ENCODE results near the gene IFITM10.
"Not testable (repeated sequence)": the region's sequence is repeated elsewhere in the genome, so short reads cannot be mapped to it uniquely, and the experiment has no call there.

Gene IFITM10

GRCh38 chr11:1691026-1691877 is 59.1 kb downstream of the IFITM10 start:
- DNase-seq = no peak

- no peak for DNase-seq
These were observed 60.0 kb downstream of the IFITM10 start for GRCh38 chr11:1690167-1691025.

DNA sequence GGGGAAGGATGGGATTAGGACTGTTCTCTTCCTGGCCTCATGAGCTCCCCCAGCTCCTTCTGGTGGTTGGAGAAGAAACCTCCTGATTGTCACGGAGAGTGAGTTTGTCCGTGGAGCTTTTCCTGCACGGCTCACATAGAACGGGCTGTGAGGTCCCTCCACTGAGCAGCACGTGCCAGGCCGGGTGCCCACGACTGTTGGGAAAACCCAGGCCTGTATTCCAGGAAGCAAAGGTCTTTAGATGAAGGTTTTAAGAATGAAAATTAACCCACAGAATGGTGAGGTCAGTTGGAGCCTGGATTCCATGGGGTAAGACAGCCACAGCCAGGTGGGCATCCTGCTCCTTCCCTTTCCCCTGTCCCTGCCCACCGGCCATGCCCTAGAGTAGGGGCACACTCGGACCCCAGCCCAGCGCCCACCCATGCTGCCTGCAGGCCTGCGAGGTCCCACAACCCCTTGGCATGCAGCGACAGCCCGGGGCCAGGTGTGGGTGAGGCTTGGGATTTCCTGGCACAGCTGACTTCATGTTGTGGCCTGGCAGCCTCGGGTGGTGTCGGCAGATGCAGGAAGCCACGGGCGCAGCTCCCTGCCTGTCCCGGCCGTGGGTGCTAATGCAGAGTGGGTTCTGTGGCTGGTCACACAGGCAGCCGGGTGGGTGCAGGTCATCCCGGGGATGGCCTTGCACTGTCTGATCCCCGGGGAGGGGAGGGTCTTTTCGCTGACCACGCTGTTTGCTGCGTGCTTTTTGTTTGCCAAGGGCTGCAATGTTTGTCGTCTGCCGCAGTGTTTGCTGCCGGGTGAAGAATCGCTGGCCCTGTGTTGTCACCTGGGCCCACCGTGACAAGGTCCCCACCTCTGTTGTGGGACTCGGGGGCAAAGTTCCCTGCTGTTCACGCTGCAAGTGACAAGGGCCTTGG is 60.9 kb downstream of the IFITM10 start:
- DNase-seq = not testable (repeated sequence)

- not testable (repeated sequence) for DNase-seq
These were observed 62.0 kb downstream of the IFITM10 start for GRCh38 chr11:1688336-1688947.

- not testable (repeated sequence) for DNase-seq
These were observed 64.2 kb downstream of the IFITM10 start for GRCh38 chr11:1686220-1686619.

DNA sequence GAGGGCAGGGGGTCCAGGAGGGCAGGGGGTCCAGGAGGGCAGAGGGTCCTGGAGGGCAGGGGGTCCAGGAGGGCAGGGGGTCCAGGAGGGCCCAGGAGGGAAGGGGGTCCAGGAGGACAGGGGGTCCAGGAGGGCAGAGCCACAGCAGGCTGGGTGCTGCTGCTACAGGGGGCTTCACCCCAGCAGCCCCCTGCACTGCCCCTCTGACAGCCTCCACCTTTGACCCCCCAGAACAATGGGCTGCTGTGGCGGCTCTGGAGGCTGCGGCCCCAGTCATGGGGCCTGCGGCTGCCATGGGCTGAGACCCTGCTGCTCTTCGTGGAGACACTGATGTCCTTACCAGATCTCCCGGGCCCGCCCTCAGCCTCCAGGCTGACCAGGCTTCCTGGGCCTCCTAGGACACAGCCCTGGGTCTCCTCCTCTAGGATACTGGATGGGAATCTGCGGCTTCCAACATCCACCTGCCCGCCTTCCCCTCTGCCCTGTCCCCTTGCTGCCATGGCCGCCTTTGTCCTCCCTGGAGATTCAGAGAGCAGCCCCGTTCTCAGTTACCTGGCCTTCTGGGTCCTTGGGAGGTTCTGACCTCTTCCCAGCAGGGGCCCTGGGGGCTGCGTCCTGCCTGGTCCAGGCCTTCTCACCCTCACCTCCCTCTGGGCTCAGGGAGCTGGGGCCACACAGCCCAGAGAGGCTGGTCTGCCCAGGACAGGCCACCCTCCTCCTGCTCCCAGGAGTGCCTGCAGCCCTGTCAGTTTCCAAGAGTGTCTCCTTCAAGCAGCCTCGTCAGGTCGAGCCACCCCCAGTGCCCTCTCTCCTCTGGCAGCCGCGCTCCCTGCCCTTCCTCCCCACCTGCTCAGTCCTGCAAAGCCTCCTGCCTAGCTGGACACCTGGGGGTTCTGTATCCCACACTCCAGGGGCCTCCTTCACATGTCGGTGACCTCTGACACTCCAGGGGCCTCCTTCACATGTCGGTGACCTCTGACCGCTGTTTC is 65.2 kb downstream of the IFITM10 start:
- DNase-seq = not testable (repeated sequence)

- DNase-seq = not testable (repeated sequence)
These were observed 66.4 kb downstream of the IFITM10 start for GRCh38 chr11:1683904-1684572.

DNA sequence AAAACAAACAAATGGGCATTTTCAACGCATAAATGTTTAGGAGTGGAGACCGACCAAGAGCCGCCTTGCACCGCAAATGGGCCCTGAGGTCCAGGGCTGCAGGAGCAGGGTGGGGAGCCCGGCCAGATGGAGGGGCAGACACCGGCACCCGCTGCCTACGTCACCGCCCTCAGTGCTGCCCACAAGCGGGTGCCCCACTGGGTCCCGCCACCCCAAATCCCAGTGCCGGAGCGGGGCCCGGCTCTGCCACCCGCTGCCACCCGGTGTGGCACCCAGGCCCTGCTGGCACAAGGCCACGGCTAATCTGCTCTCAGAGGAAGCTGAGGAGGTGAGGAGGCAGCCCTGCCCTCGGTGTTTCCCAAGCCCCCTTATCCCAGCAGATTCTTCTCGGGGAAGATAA is 67.2 kb downstream of the IFITM10 start:
- DNase-seq = not testable (repeated sequence)
